Mononuclear cell (primary cell): Measurements from ENCODE around the gene KAT14. TPM values are rescaled to one million over a fixed set of nuclear protein-coding genes. Genes with fewer than 3 reads are reported as not detected.
"Not testable (repeated sequence)": the region's sequence is repeated elsewhere in the genome, so short reads cannot be mapped to it uniquely, and the experiment has no call there.

Experiments
- H3K27me3 ChIP-seq: 2 replicates; pipeline ENCODE4 v1.6.0; 2011; ENCODE audit warnings: low read length, control low read depth; ENCODE audit not compliant: insufficient read depth
- H3K4me1 ChIP-seq: 2 replicates; pipeline ENCODE4 v1.5.1; 2011; ENCODE audit warnings: mild to moderate bottlenecking, low read length, control low read depth; ENCODE audit not compliant: insufficient read depth
- H3K4me3 ChIP-seq: 2 replicates; pipeline ENCODE4 v1.5.1; 2011; ENCODE audit warnings: mild to moderate bottlenecking, low read length, moderate library complexity
- H3K9me3 ChIP-seq: 2 replicates; pipeline ENCODE4 v1.5.1; 2011; ENCODE audit warnings: low read depth, mild to moderate bottlenecking, control low read depth, low read length
- total RNA-seq: library from RNA; depleted of rRNA; stranded (reverse); fragments of >200 nt; gene quantifications from one replicate; pipeline ENCODE4 v1.2.3, GENCODE V29; 2012

KAT14 gene
- total RNA-seq, 1 donor: 6.4 TPM

DNA sequence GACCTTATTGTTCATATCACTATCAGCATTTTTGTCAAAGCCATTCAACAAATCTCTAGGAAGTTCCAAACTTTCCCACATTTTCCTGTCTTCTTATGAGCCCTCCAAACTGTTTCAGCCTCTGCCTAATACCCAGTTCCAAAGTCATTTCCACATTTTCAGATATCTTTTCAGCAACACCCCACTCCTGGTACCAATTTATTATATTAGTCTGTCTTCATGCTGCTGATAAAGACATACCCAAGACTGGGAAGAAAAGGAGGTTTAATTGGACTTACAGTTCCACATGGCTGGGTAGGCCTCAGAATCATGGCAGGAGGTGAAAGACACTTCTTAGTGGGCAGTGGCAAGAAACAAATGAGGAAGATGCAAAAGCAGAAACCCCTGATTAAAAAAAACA lies 42.7 kb downstream of the KAT14 start:
- H3K4me3 ChIP-seq, H3K9me3 ChIP-seq, H3K27me3 ChIP-seq, H3K4me1 ChIP-seq: not testable (repeated sequence)

DNA sequence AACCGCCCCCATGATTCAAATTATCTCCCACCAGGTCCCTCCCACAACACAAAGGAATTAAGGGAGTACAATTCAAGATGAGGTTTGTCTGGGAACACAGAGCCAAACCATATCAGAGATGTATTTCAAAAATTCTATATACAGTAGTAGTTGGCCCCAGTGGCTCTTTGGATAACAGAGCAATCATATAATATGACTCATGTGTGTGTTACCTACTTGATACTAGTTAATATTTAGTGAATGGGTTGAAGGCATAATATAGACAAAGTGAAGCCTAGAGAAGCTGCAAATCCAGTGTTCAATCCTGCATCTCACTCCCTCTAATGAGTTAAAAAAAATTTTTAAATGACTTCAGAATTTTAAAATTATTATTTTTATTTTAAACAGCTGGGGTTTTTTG lies 43.2 kb downstream of the KAT14 start:
- no peaks in the 10 kb centered on the region for H3K4me1 ChIP-seq
- H3K27me3 ChIP-seq: no peaks in the 10 kb centered on the region
- H3K4me3 ChIP-seq: no peak overlapping the region
- peaks cover 6% of the 10 kb centered on the region for H3K9me3 ChIP-seq

DNA sequence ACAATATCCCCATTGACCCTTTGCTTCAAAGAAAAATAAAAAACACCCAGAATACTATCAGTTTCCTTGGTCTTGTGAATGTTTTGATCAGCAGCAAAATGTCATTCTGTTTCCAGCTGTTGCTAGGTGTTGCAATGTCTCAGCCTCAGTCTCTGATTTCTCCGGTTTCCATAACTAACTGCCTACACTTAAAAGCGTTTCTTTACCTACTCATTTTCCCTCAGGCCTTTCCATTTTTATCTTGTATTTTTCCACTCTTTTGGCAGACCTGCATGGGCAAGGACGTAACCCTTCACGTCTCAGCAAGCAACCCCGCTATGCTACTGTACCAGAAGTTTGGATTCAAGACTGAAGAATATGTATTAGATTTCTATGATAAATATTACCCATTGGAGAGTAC lies 49.4 kb downstream of the KAT14 start:
- no peaks in the 10 kb centered on the region for H3K9me3 ChIP-seq
- no peaks in the 10 kb centered on the region for H3K27me3 ChIP-seq
- H3K4me1 ChIP-seq: no peaks in the 10 kb centered on the region
- no peak overlapping the region for H3K4me3 ChIP-seq

DNA sequence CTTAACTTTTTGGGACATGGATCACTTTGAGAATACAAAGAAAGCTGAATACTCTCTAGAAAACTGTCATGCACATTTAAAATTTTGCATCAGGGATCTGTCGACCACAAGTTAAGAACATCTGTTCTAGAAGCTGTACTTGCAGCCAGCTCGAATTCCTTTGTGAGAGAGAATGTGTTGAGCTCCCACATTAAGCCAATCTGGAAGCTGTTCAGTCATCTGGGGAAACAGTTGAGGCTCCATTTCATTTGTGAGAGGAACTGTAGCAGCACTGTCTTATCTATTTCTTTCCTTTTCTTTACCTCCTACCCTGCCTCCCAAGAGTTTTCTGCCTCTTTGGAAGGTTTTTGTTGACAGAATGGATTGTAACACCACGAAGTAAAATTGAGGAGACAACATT lies 50.8 kb downstream of the KAT14 start:
- H3K9me3 ChIP-seq: no peaks in the 10 kb centered on the region
- H3K4me3 ChIP-seq: no peak overlapping the region
- H3K4me1 ChIP-seq: no peaks in the 10 kb centered on the region

DNA sequence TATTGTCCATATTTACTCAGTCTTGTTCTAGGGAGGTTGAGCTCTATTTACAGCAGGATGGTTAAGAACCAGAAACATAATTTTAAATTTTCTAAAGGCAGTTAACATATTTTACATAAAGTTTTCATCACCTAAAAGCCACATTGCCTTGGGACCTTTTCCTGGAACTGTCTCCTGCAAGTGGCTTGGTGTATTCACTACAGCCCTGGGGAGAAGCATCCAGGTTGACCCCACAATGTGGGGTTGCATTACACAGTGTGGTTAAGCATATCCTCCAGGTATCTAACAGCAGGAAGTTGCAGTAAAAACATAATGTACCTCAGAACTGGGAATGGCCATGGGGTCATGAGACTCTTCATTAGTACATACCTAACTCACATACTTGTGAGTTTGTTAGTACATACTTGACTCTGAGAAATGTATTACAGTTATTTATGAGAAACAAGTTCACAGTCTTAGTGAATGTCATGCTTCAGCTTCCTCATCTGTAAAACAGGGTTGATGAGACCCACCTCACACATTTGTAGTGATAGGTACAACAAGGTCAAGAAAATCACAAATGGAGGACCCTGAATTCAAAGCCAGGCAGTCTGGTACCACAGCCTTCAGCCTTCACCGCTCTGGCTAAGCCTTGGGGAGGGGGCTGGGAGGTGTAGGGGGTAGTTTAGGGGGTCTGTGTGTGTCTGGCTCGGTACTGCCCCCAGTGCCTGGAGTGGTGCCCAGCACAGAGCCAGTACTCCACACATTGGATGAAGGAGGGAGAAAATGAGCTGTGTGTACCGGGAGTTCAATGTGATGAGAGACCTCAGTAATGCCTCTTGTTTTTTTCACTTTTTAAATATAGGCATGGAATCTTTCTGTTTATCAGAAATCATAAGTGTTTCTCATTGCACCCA lies 52.9 kb downstream of the KAT14 start:
- no peaks in the 10 kb centered on the region for H3K9me3 ChIP-seq
- no peaks in the 10 kb centered on the region for H3K4me1 ChIP-seq
- no peaks in the 10 kb centered on the region for H3K27me3 ChIP-seq
- no peak overlapping the region for H3K4me3 ChIP-seq

More for the DNA sequence above, 50.8 kb downstream of the KAT14 start:
- H3K27me3 ChIP-seq: no peaks in the 10 kb centered on the region

DNA sequence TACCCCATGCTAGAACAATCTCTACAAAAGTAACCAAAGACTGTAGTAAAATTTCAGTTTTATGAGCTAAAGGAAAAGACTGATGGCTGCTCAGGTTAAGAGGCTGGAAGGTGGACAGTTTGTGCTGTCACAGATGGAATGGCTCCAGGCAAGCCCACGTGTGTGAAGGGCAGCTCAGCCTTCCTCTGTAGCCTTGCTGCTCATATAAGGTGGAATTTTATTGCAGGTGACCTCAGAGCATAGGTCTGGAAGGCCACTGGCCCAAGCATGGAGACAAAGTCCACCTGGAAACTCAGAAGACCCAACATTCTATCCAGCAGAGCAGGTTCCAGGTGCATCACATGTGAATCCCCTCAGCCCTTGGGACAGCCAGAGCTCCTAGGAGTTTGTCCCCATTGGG lies 53.6 kb downstream of the KAT14 start:
- H3K4me3 ChIP-seq: no peak overlapping the region
- no peaks in the 10 kb centered on the region for H3K4me1 ChIP-seq
- no peaks in the 10 kb centered on the region for H3K27me3 ChIP-seq
- H3K9me3 ChIP-seq: no peaks in the 10 kb centered on the region

DNA sequence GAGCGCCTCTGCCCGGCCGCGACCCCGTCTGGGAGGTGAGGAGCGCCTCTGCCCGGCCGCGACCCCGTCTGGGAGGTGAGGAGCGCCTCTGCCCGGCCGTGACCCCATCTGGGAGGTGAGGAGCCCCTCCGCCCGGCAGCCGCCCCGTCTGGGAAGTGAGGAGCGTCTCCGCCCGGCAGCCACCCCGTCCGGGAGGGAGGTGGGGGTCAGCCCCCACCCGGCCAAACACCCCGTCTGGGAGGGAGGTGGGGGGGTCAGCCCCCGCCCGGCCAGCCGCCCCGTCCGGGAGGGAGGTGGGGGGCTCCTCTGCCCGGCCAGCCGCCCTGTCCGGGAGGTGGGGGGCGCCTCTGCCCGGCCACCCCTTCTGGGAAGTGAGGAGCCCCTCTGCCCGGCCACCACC lies 56.8 kb downstream of the KAT14 start:
- not testable (repeated sequence) for H3K9me3 ChIP-seq, H3K4me3 ChIP-seq, H3K27me3 ChIP-seq, H3K4me1 ChIP-seq

DNA sequence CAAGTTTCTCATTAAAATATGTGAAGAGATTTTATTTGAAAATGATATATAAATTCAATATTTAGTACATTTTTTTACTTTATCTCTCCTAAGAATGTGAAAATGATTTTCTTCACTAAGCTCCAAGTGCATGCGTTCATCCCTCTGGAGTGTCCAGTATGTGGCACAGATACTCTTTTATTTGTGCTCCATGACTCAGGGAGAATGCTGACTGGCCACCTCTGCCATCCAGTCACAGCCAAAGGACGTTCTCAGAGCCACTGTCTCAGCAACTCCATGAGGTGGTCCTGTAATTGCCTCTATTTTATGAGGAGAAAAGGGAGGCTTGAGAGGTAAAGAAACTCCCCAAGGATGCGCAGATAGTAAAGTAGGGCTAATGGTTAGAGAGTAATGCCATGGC lies 58.3 kb downstream of the KAT14 start:
- H3K9me3 ChIP-seq: no peaks in the 10 kb centered on the region
- H3K4me1 ChIP-seq: no peaks in the 10 kb centered on the region
- no peak overlapping the region for H3K4me3 ChIP-seq
- H3K27me3 ChIP-seq: no peaks in the 10 kb centered on the region

DNA sequence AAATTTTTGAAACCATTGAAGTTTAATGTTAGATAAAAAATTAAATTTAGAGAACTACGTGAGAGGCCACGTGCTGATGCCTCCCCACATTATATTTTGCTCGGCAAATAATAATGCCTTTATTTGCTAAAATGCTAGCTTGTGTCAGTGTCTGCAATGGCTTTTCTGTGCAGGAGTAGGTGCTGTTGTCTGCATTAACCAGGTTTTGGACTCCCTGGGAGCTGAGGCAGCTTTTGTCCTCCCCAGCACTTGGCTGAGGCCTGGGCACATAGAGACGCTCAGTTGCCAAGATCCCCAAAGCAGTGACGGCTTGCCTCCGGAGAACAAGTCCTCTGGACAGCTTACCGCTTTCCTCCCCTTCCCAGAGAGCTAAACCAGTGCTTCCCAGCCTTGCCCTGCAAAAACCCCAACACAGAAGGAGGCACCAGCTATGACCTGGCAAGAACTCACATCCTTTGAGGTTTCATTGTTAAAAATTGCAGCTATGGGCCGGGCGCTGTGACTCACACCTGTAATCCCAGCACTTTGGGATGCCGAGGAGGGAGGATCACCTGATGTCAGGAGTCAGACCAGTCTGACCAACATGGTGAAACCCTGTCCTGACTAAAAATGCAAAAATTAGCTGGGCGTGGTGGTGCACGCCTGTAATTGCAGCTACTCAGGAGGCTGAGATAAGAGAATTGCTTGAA lies 59.9 kb downstream of the KAT14 start:
- Histone ChIP-seq H3K4me1 (no peaks in the 10 kb centered on the region), H3K4me3 (no peak overlapping the region), H3K9me3 (peaks cover 9% of the 10 kb centered on the region), H3K27me3 (no peaks in the 10 kb centered on the region)

DNA sequence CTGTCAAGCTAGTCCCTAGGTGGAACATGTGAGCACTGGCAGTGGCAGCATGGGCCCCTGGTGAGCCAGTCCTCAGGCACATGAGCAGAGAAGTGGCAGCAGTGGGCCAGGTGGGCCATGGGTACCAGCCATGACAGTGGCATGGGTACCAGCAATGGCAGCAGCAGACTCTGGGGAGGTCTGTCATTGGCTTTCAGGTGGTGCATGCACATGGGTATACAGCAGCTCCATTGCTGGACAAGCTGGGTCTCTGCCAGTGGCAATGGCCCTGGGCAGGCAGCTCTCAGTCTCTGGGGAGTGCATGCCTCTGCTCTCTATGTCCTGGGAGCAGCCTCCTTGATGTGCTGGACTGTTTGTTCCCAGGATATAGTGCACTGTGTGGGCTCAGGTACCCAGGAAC lies 65.3 kb downstream of the KAT14 start:
- H3K4me1 ChIP-seq: no peaks in the 10 kb centered on the region
- no peak overlapping the region for H3K4me3 ChIP-seq
- no peaks in the 10 kb centered on the region for H3K27me3 ChIP-seq
- H3K9me3 ChIP-seq: peaks cover 9% of the 10 kb centered on the region

DNA sequence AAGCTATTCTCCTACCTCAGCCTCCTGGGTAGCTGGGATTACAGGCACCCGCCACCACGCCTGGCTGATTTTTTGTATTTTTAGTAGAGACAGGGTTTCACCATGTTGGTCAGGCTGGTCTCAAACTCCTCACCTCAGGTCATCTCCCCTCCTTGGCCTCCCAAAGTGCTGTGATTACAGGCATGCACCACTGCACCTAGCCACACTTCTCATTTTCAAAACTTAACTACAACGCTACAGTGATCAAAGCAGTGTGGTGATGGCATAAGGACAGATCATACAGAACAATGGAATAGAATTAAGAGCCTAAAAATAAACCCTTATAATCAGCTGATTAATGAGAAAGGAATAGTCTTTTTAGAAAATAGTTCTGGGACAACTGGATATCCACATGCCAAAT lies 66.0 kb downstream of the KAT14 start:
- H3K9me3 ChIP-seq, H3K4me1 ChIP-seq, H3K4me3 ChIP-seq, H3K27me3 ChIP-seq: not testable (repeated sequence)

DNA sequence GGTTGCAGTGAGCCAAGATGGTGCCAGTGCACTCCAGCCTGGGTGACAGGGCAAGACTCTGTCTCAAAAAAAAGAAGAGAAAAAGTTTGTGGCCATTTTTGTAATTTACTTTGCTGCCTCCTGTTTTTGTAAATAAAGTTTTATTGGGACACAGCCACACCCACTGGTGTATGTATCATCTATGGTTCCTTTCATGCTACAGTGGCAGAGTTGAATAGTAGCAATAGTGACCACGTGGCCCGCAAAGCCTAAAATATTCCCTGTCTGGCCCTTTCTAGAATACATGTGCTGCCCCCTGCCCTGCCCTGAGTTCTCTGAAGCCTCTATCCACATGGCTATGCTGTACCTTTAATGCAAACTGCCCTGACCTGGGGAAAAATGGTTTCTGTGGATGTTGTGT lies 75.3 kb downstream of the KAT14 start:
- Histone ChIP-seq H3K4me3 (no peak overlapping the region), H3K27me3 (no peaks in the 10 kb centered on the region), H3K4me1 (no peaks in the 10 kb centered on the region), H3K9me3 (no peaks in the 10 kb centered on the region)

DNA sequence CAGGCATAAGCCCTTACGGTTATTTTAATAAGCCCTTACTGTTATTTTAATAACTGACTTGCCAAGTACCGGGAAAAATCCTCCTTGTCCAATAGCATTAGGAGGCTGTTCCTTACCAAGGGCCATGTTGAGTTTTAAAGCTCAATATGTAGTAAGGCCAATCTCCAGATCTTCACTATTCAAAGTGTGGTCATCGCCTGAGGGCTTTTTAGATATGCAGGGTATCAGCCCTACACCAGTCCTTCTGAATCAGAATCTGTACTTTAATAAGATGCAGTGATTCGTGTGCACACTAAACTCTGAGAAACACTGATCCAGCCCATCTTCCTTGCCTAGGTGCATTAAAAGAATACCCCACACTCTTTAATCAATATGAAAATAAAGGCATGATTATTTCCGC lies 77.9 kb downstream of the KAT14 start:
- no peaks in the 10 kb centered on the region for H3K9me3 ChIP-seq
- no peak overlapping the region for H3K4me3 ChIP-seq
- H3K4me1 ChIP-seq: no peaks in the 10 kb centered on the region
- no peaks in the 10 kb centered on the region for H3K27me3 ChIP-seq

DNA sequence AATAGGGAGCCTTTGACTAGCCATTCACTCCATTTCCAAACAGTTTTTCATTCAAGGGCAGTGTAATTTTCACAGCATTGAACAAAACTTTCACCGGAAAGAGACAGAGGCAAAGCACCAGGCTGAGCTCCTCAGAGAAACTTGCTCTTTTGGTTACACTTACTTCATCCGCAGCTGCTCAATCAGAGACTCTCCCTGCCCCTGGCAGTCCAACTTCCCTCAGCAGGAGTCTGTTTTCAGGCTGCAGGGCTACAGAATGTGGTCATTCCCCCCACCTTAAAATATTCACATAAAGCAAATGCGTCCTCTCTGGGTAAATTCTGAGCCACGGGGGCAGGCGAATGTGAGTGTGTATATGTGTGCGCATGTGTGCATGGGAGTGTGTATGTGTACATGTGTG lies 80.6 kb downstream of the KAT14 start:
- Histone ChIP-seq H3K9me3 (no peaks in the 10 kb centered on the region), H3K27me3 (no peaks in the 10 kb centered on the region), H3K4me1 (no peaks in the 10 kb centered on the region), H3K4me3 (no peak overlapping the region)

DNA sequence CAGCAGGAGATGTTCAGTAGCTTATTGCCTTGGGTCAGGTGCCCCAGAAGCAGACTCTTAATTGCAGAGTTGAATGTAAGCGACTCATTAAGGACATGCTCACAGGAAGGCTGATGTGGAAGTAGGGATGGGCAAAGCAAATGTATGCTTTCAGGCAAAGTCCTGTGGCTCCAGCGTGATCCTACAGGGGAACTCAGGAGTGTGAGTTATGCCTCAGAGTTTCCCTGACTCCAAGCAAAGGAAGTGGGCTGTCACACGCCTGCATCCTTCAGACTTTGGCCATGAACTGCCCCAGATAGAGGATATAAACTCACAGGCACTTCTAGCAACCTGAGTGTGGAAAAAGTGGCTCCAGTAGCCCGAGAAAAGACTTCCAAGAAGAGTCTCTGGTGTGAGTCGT lies 85.7 kb downstream of the KAT14 start:
- Histone ChIP-seq H3K4me3 (no peak overlapping the region), H3K27me3 (no peaks in the 10 kb centered on the region)

More for the DNA sequence above, 85.7 kb downstream of the KAT14 start:
- Histone ChIP-seq H3K4me1 (no peaks in the 10 kb centered on the region), H3K9me3 (no peaks in the 10 kb centered on the region)
